Activated naive CD8-positive, alpha-beta T cell treated with anti-CD3 and anti-CD28 coated beads for 36 hours (primary cell): Measurements from ENCODE around the gene ALKBH7. TPM values are rescaled to one million over a fixed set of nuclear protein-coding genes. Genes with fewer than 3 reads are reported as not detected.
"Not testable (repeated sequence)": the region's sequence is repeated elsewhere in the genome, so short reads cannot be mapped to it uniquely, and the experiment has no call there.

Source experiments
- DNase-seq: peaks from one replicate; pipeline ENCODE4 v3.0.0; 2021
- H3K27ac Mint-ChIP-seq: one replicate; pipeline ENCODE4 v1.8.0; 2022; ENCODE audit warnings: mild to moderate bottlenecking, moderate library complexity, mixed read lengths
- H3K27me3 Mint-ChIP-seq: one replicate; pipeline ENCODE4 v1.8.0; 2022; ENCODE audit warnings: mild to moderate bottlenecking, mixed read lengths
- H3K36me3 Mint-ChIP-seq: one replicate; pipeline ENCODE4 v1.8.0; 2021; ENCODE audit warnings: mild to moderate bottlenecking, mixed read lengths
- H3K4me1 Mint-ChIP-seq: one replicate; pipeline ENCODE4 v1.8.0; 2021; ENCODE audit warnings: mixed read lengths
- H3K4me3 Mint-ChIP-seq: one replicate; pipeline ENCODE4 v1.8.0; 2022; ENCODE audit warnings: mild to moderate bottlenecking, moderate library complexity, mixed read lengths
- H3K9me3 Mint-ChIP-seq: one replicate; pipeline ENCODE4 v1.8.0; 2022; ENCODE audit warnings: mixed read lengths
- total RNA-seq, 2 experiments: library from RNA; stranded (reverse); gene quantifications; one replicate each; pipeline ENCODE4 v1.2.3, GENCODE V29; 2021

Gene ALKBH7
- total RNA-seq, 2 experiments from 2014 or later = 26.7 to 29.6 TPM

GRCh38 chr19:6378486-6378885 is 5.9 kb downstream of the ALKBH7 start:
- Mint-ChIP-seq H3K4me3 (no peak overlapping the region), H3K36me3 (peaks cover 28% of the 10 kb centered on the region), H3K4me1 (peaks cover 4% of the 10 kb centered on the region), H3K9me3 (no peaks in the 10 kb centered on the region), H3K27ac (no peak overlapping the region), H3K27me3 (no peaks in the 10 kb centered on the region)
- no peak for DNase-seq

GRCh38 chr19:6379744-6380143 is 7.2 kb downstream of the ALKBH7 start:
- no peak overlapping the region for H3K27ac Mint-ChIP-seq
- DNase-seq = no peak
- peak overlapping the region; percentile 3 for H3K4me3 Mint-ChIP-seq
- H3K36me3 Mint-ChIP-seq = peaks cover 29% of the 10 kb centered on the region
- H3K27me3 Mint-ChIP-seq = no peaks in the 10 kb centered on the region
- H3K4me1 Mint-ChIP-seq = no peaks in the 10 kb centered on the region
- H3K9me3 Mint-ChIP-seq = no peaks in the 10 kb centered on the region

- Mint-ChIP-seq H3K4me3 (no peak overlapping the region), H3K4me1 (no peaks in the 10 kb centered on the region), H3K9me3 (no peaks in the 10 kb centered on the region), H3K36me3 (peaks cover 35% of the 10 kb centered on the region), H3K27me3 (no peaks in the 10 kb centered on the region), H3K27ac (no peak overlapping the region)
- no peak for DNase-seq
Observed at GRCh38 chr19:6381030-6381750, 8.6 kb downstream of the ALKBH7 start.

- no peaks in the 10 kb centered on the region for H3K4me1 Mint-ChIP-seq
- no peak overlapping the region for H3K27ac Mint-ChIP-seq
- no peak for DNase-seq
- H3K27me3 Mint-ChIP-seq = no peaks in the 10 kb centered on the region
- H3K9me3 Mint-ChIP-seq = no peaks in the 10 kb centered on the region
- H3K36me3 Mint-ChIP-seq = peaks cover 42% of the 10 kb centered on the region
- no peak overlapping the region for H3K4me3 Mint-ChIP-seq
Observed at GRCh38 chr19:6383188-6383587, 10.6 kb downstream of the ALKBH7 start.

GRCh38 chr19:6384381-6384780 is 11.8 kb downstream of the ALKBH7 start:
- Mint-ChIP-seq H3K4me1 (no peaks in the 10 kb centered on the region), H3K36me3 (peaks cover 45% of the 10 kb centered on the region), H3K4me3 (no peak overlapping the region), H3K9me3 (no peaks in the 10 kb centered on the region), H3K27me3 (no peaks in the 10 kb centered on the region), H3K27ac (no peak overlapping the region)
- no peak for DNase-seq

GRCh38 chr19:6387372-6387771 is 14.8 kb downstream of the ALKBH7 start:
- Mint-ChIP-seq H3K36me3 (peaks cover 33% of the 10 kb centered on the region), H3K27me3 (no peaks in the 10 kb centered on the region), H3K27ac (no peak overlapping the region), H3K4me3 (no peak overlapping the region), H3K9me3 (no peaks in the 10 kb centered on the region), H3K4me1 (peaks cover 11% of the 10 kb centered on the region)
- DNase-seq = no peak

- DNase-seq = no peak
- no peaks in the 10 kb centered on the region for H3K9me3 Mint-ChIP-seq
- H3K4me3 Mint-ChIP-seq = peak overlapping the region; percentile 95
- peaks cover 20% of the 10 kb centered on the region for H3K36me3 Mint-ChIP-seq
- H3K27ac Mint-ChIP-seq = peak overlapping the region; percentile 94
- peaks cover 11% of the 10 kb centered on the region for H3K4me1 Mint-ChIP-seq
- H3K27me3 Mint-ChIP-seq = no peaks in the 10 kb centered on the region
Observed at GRCh38 chr19:6392221-6393073, 19.9 kb downstream of the ALKBH7 start.

GRCh38 chr19:6393074-6393982 is 20.7 kb downstream of the ALKBH7 start, which contains the start of gene GTF2F1:
TSS of gene GTF2F1 (minus strand) at chr19:6393164. CDS start at chr19:6392995, 169 bp downstream.
- Mint-ChIP-seq H3K4me3 (peak within 1 kb of the TSS; percentile 95), H3K4me1 (peaks cover 11% of the 10 kb centered on the region), H3K27me3 (no peaks in the 10 kb centered on the region), H3K36me3 (peaks cover 17% of the 10 kb centered on the region), H3K9me3 (no peaks in the 10 kb centered on the region), H3K27ac (peak within 1 kb of the TSS; percentile 94)
- DNase-seq = peak; percentile 96

- Mint-ChIP-seq H3K9me3 (no peaks in the 10 kb centered on the region), H3K36me3 (peaks cover 16% of the 10 kb centered on the region), H3K4me1 (peaks cover 11% of the 10 kb centered on the region), H3K4me3 (peak overlapping the region; percentile 95), H3K27ac (peak overlapping the region; percentile 94), H3K27me3 (no peaks in the 10 kb centered on the region)
- DNase-seq = no peak
Observed at GRCh38 chr19:6393983-6394412, 21.4 kb downstream of the ALKBH7 start.

GRCh38 chr19:6394831-6395230 is 22.2 kb downstream of the ALKBH7 start:
- DNase-seq = no peak
- Mint-ChIP-seq H3K27ac (no peak overlapping the region), H3K36me3 (peaks cover 16% of the 10 kb centered on the region), H3K27me3 (no peaks in the 10 kb centered on the region), H3K9me3 (no peaks in the 10 kb centered on the region), H3K4me3 (no peak overlapping the region), H3K4me1 (peaks cover 11% of the 10 kb centered on the region)

- Mint-ChIP-seq H3K27me3 (no peaks in the 10 kb centered on the region), H3K9me3 (no peaks in the 10 kb centered on the region), H3K27ac (no peak overlapping the region), H3K36me3 (peaks cover 12% of the 10 kb centered on the region), H3K4me1 (peaks cover 8% of the 10 kb centered on the region), H3K4me3 (no peak overlapping the region)
- DNase-seq = no peak
Observed at GRCh38 chr19:6396305-6396704, 23.7 kb downstream of the ALKBH7 start.

- H3K27me3 Mint-ChIP-seq, H3K27ac Mint-ChIP-seq, H3K4me1 Mint-ChIP-seq, H3K9me3 Mint-ChIP-seq, H3K36me3 Mint-ChIP-seq, DNase-seq, H3K4me3 Mint-ChIP-seq: not testable (repeated sequence)
Observed at GRCh38 chr19:6400062-6400944, 27.7 kb downstream of the ALKBH7 start.

- no peak for DNase-seq
- Mint-ChIP-seq H3K27me3 (no peaks in the 10 kb centered on the region), H3K4me3 (no peak overlapping the region), H3K27ac (no peak overlapping the region), H3K36me3 (no peaks in the 10 kb centered on the region), H3K4me1 (no peaks in the 10 kb centered on the region), H3K9me3 (no peaks in the 10 kb centered on the region)
Observed at GRCh38 chr19:6402058-6402457, 29.5 kb downstream of the ALKBH7 start.
